ENCODE results near the gene RPS16.
A peak's percentile ranks its signal among the peaks of the same experiment; 100 is the strongest.

Gene RPS16

DNA sequence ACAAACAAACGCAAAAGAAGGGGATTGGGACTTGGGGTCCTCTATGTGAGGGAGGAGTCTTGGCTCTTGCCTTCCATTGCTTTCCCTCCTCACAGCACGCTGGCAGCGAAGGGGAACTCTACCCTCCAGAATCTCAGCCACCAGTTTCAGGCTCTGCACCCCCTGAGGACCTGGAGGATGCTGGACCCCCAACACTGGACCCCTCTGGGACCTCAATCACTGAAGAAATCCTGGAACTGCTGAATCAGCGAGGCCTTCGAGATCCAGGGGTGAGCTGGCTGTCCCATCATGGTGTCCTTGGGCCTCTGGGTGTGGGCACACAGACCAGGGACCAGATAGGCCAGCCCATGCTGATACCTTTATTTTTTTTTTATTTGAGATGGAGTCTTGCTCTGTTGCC is 13.7 kb downstream of the RPS16 start:
- Histone ChIP-seq H3K36me3 (ENCODE audit: control insufficient read depth, insufficient read depth, low read length) (peaks cover 51% of the 10 kb centered on the region), H3K27ac (ENCODE audit: insufficient read depth, low read depth, low read length, poor library complexity, severe bottlenecking) (no peak overlapping the region), H3K9me3 (ENCODE audit: control insufficient read depth, low read length) (no peaks in the 10 kb centered on the region), H3K27me3 (ENCODE audit: control insufficient read depth, insufficient read depth, low read length, poor library complexity, severe bottlenecking) (no peaks in the 10 kb centered on the region), H3K4me3 (ENCODE audit: insufficient read depth, low read depth, low read length) (no peak overlapping the region), H3K4me1 (ENCODE audit: control insufficient read depth, insufficient read depth, low read length) (peaks cover 6% of the 10 kb centered on the region)
- WGBS, 2 experiments = 92 to 93% methylated on average over 5 of the region's 5 CpGs

DNA sequence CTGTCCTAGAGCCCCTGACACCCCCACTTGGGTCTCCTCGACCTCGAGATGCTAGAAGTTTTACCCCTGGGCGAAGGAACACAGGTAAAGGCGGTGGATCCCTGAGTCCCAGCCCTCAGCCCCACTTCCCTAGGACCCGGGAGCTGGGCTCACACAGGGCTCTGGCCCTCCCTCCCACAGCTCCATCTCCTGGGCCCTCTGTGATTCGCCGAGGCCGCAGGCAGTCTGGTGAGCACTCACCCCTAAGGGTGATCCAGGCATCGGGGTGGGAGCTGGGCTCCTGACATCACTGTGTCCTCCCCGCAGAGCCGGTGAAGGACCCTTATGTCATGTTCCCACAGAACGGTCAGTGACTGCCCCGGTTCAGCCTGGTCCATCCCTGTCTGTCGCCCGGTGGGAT is 15.0 kb downstream of the RPS16 start:
- Histone ChIP-seq H3K27ac (ENCODE audit: insufficient read depth, low read depth, low read length, poor library complexity, severe bottlenecking) (no peak overlapping the region), H3K4me1 (ENCODE audit: control insufficient read depth, insufficient read depth, low read length) (peaks cover 2% of the 10 kb centered on the region)
- 95% methylated on average over 15 of the region's 15 CpGs for WGBS, 2 experiments

DNA sequence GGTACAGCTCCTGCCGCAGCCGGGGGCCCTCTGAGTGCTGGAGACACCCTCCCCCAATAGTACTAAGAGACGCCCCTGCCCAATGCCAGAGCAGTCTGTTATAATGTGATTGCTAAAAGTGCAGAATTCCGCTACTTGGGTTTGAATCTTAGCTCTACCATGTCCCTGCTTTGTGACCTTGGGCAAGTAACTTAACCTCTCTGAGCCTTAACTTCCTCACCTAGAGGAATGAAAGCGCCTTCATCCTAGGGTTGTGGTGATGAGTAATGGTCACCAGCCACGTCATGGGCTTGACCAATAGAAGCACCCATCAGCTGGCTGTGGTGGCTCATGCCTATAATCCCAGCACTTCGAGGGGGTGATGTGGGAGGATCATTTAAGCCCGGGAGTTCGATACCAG is 16.7 kb downstream of the RPS16 start:
- peaks cover 17% of the 10 kb centered on the region for H3K4me1 ChIP-seq (ENCODE audit: control insufficient read depth, insufficient read depth, low read length)
- H3K36me3 ChIP-seq (ENCODE audit: control insufficient read depth, insufficient read depth, low read length) = peaks cover 55% of the 10 kb centered on the region
- no peak overlapping the region for H3K27ac ChIP-seq (ENCODE audit: insufficient read depth, low read depth, low read length, poor library complexity, severe bottlenecking)
- no peaks in the 10 kb centered on the region for H3K27me3 ChIP-seq (ENCODE audit: control insufficient read depth, insufficient read depth, low read length, poor library complexity, severe bottlenecking)
- no peak overlapping the region for H3K4me3 ChIP-seq (ENCODE audit: insufficient read depth, low read depth, low read length)
- 89 to 90% methylated on average over 9 of the region's 9 CpGs for WGBS, 2 experiments
- H3K9me3 ChIP-seq (ENCODE audit: control insufficient read depth, low read length) = no peaks in the 10 kb centered on the region

More for the DNA sequence above, 15.0 kb downstream of the RPS16 start:
- H3K4me3 ChIP-seq (ENCODE audit: insufficient read depth, low read depth, low read length) = no peak overlapping the region
- H3K27me3 ChIP-seq (ENCODE audit: control insufficient read depth, insufficient read depth, low read length, poor library complexity, severe bottlenecking) = no peaks in the 10 kb centered on the region
- H3K9me3 ChIP-seq (ENCODE audit: control insufficient read depth, low read length) = no peaks in the 10 kb centered on the region
- peaks cover 51% of the 10 kb centered on the region for H3K36me3 ChIP-seq (ENCODE audit: control insufficient read depth, insufficient read depth, low read length)

DNA sequence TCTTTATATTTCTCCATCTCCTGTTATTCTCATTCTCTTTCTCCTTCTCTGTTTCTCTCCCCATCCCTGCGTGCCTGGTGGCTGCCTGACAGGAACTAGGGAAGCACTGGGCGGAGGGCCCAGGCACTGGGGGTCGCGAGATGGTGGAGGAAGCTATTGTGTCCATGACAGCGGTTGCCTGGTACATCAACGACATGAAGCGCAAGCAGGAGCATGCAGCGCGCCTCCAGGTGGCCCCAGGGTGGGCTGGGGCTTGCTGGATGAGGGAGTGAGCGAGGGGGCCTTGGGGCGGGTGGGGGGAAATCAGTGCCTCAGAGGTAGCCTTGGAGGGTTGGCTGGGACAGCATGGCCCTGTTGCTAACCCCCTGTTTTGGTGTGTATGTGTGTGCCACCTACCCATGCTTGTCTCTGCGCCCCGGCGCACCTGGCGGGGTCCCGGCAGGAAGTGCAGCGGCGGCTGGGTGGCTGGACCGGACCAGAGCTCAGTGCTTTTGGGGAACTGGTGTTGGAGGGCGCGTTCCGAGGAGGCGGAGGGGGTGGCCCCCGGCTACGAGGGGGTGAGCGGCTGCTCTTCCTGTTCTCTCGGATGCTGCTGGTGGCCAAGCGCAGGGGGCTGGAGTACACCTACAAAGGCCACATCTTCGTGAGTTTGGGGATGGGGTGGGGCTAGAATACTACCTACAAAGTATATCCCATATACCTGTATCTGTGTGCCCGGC is 18.1 kb downstream of the RPS16 start:
- Histone ChIP-seq H3K36me3 (ENCODE audit: control insufficient read depth, insufficient read depth, low read length) (peaks cover 43% of the 10 kb centered on the region), H3K9me3 (ENCODE audit: control insufficient read depth, low read length) (no peaks in the 10 kb centered on the region), H3K27ac (ENCODE audit: insufficient read depth, low read depth, low read length, poor library complexity, severe bottlenecking) (no peak overlapping the region), H3K27me3 (ENCODE audit: control insufficient read depth, insufficient read depth, low read length, poor library complexity, severe bottlenecking) (no peaks in the 10 kb centered on the region), H3K4me3 (ENCODE audit: insufficient read depth, low read depth, low read length) (no peak overlapping the region), H3K4me1 (ENCODE audit: control insufficient read depth, insufficient read depth, low read length) (peaks cover 17% of the 10 kb centered on the region)
- WGBS, 2 experiments = 95 to 97% methylated on average over 29 to 30 of the region's 30 CpGs

DNA sequence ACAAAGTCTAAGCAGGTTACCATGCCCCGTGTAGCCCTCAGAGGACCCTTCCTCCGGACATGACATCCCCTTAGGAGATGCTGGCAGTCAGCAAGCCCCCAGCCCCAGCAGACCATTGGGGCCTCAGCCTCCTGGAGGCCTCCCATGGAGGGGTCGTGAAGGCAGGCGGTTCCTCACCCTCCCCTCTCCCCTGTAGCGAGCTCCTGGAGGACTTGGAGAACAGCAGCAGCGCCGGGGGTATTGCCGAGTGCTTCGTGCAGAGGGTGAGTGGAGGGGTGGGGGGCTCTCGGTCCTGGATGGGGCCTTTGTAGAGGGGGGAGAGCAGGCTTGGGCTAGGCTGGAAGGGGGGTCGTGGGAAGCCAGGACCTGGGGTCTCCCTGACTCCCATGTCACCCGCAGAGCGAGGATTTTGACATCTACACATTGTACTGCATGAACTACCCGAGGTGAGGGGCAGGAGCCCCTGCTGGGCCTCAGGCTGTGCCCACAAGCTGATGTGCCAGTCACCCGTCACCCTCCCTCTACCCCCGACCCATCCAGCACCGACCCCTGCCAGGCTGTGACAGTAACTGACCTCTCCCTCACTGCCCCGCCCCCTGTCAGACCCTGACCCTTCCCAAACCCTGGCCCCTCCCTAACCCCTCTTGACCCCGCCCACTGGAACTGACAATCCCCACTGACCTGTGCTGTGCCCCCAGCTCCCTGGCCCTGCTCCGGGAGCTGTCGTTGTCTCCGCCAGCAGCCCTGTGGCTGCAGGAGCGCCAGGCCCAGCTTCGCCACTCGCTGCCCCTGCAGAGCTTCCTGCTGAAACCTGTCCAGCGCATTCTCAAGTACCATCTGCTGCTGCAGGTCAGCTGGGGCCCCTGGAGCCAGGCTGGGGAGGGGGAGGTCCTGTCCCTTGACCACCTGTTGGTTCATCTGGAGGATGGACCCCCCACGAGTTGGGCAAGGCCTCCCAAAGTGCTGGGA is 19.3 kb downstream of the RPS16 start:
- peaks cover 18% of the 10 kb centered on the region for H3K4me1 ChIP-seq (ENCODE audit: control insufficient read depth, insufficient read depth, low read length)
- H3K36me3 ChIP-seq (ENCODE audit: control insufficient read depth, insufficient read depth, low read length) = peaks cover 32% of the 10 kb centered on the region
- no peaks in the 10 kb centered on the region for H3K27me3 ChIP-seq (ENCODE audit: control insufficient read depth, insufficient read depth, low read length, poor library complexity, severe bottlenecking)
- no peak overlapping the region for H3K27ac ChIP-seq (ENCODE audit: insufficient read depth, low read depth, low read length, poor library complexity, severe bottlenecking)
- 85 to 89% methylated on average over 27 of the region's 27 CpGs for WGBS, 2 experiments
- H3K4me3 ChIP-seq (ENCODE audit: insufficient read depth, low read depth, low read length) = no peak overlapping the region
- no peaks in the 10 kb centered on the region for H3K9me3 ChIP-seq (ENCODE audit: control insufficient read depth, low read length)

DNA sequence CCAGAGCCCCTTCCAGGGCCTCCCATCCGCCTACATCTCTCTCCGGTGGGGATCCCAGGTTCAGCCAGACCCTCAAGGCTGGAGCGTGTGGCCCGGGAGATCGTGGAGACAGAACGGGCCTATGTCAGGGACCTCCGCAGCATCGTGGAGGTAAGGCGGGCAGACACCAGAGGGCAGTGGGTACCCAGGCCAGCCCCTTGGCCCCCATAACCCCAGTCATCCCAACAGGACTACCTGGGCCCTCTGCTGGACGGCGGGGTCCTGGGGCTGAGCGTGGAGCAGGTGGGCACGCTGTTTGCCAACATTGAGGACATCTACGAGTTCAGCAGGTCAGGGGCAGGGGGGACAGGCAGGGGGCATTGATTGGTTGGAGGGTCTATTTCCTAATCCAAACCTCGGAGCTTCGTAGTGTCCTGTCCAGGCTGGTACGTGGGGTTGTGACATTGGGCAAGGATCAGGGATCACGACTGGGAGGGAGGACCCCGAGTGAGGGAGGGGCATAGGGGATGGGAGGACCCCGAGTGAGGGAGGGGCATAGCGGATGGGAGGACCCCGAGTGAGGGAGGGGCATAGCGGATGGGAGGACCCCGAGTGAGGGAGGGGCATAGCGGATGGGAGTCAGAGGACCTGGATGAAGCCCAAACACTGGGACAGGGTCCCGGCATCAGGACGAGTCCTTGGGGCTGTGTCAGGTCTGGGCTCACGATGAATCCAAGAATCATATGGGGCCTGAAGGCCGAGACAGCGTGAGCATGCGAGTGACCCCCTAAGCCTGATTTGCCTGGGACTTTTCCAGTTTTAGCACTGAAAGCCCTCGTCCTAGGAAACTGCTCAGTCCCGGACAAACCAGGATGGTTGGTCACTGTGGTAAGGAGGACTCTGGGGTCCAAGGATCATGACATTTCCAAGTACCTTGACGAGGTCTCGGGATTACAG is 20.4 kb downstream of the RPS16 start:
- no peak overlapping the region for H3K27ac ChIP-seq (ENCODE audit: insufficient read depth, low read depth, low read length, poor library complexity, severe bottlenecking)
- peaks cover 29% of the 10 kb centered on the region for H3K4me1 ChIP-seq (ENCODE audit: control insufficient read depth, insufficient read depth, low read length)
- no peaks in the 10 kb centered on the region for H3K27me3 ChIP-seq (ENCODE audit: control insufficient read depth, insufficient read depth, low read length, poor library complexity, severe bottlenecking)
- no peaks in the 10 kb centered on the region for H3K9me3 ChIP-seq (ENCODE audit: control insufficient read depth, low read length)
- 82% methylated on average over 35 of the region's 35 CpGs for WGBS, 2 experiments
- peaks cover 22% of the 10 kb centered on the region for H3K36me3 ChIP-seq (ENCODE audit: control insufficient read depth, insufficient read depth, low read length)
- peak overlapping the region; percentile 91 for H3K4me3 ChIP-seq (ENCODE audit: insufficient read depth, low read depth, low read length)

DNA sequence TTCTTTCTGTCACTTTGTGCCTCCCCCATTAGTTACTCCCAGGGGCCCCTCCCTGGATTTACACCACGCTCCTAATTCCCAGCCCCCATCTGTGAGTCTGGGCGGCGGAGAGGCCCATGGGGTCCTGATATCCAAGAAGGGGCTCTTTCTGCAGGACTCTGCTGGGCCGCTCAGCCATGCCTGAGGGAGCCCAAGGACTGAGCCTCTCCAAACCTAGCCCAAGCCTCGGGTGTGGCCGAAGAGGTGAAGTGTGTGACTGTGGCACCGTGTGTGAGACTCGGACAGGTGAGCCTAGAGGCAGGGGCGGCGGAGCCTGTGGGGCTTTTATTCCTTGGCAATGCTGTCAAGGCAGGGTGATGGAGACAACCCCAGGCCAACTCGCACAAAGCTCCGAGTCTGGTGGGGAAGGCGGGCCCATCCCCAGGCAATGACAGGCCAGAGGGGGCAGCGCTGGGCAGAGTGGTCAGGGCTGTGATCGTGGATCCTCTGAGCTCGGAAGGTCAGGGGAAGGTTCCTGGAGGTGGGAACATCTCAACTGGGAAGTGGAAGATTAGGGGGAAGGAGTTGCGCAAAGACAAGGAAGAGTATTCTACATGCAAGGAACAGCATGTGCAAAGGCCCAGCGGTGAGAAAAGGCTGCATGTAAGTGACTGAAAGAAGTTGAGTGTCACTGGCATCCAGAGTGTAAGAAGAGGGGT is 21.7 kb downstream of the RPS16 start:
- H3K4me3 ChIP-seq (ENCODE audit: insufficient read depth, low read depth, low read length) = peak overlapping the region; percentile 91
- no peaks in the 10 kb centered on the region for H3K9me3 ChIP-seq (ENCODE audit: control insufficient read depth, low read length)
- peaks cover 17% of the 10 kb centered on the region for H3K36me3 ChIP-seq (ENCODE audit: control insufficient read depth, insufficient read depth, low read length)
- no peaks in the 10 kb centered on the region for H3K27me3 ChIP-seq (ENCODE audit: control insufficient read depth, insufficient read depth, low read length, poor library complexity, severe bottlenecking)
- H3K4me1 ChIP-seq (ENCODE audit: control insufficient read depth, insufficient read depth, low read length) = peaks cover 32% of the 10 kb centered on the region
- WGBS, 2 experiments = 21 to 22% methylated on average over 18 of the region's 18 CpGs
- H3K27ac ChIP-seq (ENCODE audit: insufficient read depth, low read depth, low read length, poor library complexity, severe bottlenecking) = peak overlapping the region; percentile 85

DNA sequence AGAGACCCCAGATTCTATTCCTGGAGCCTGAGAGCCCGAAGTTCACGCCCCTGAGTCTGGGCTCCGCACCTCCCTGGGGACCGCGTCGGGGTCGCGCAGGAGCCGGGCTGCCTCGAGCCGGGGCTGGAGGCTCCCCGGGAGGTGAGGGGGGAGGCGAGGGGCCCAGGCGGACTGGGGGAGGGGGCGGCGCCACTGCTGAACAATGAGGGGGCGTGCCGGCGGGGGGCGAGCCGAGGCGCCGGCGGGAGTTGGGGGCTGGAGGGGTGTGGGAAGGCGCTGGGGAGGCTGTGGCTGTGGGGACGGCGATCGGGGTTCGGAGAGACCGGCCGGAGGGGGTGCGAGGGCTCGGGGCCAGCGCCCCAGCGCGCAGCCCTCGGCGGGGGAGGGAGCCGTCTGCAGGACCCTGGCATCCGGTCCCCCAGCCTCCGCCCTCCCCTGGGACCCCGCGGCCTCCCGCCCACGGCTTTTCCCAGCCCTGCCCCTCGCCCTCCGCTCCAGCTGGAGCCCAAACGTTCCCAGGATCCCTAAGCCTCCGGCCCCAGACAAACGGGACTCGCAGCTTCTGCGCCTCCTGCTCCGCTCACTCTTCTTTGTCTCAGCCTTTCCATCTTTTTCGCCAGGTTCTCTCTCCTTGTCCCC is 22.4 kb downstream of the RPS16 start:
- Histone ChIP-seq H3K4me1 (ENCODE audit: control insufficient read depth, insufficient read depth, low read length) (peaks cover 32% of the 10 kb centered on the region), H3K27me3 (ENCODE audit: control insufficient read depth, insufficient read depth, low read length, poor library complexity, severe bottlenecking) (no peaks in the 10 kb centered on the region), H3K36me3 (ENCODE audit: control insufficient read depth, insufficient read depth, low read length) (peaks cover 10% of the 10 kb centered on the region), H3K4me3 (ENCODE audit: insufficient read depth, low read depth, low read length) (peak overlapping the region; percentile 91), H3K9me3 (ENCODE audit: control insufficient read depth, low read length) (no peaks in the 10 kb centered on the region), H3K27ac (ENCODE audit: insufficient read depth, low read depth, low read length, poor library complexity, severe bottlenecking) (peak overlapping the region; percentile 85)
- 0 to 1% methylated on average over 54 of the region's 54 CpGs for WGBS, 2 experiments

DNA sequence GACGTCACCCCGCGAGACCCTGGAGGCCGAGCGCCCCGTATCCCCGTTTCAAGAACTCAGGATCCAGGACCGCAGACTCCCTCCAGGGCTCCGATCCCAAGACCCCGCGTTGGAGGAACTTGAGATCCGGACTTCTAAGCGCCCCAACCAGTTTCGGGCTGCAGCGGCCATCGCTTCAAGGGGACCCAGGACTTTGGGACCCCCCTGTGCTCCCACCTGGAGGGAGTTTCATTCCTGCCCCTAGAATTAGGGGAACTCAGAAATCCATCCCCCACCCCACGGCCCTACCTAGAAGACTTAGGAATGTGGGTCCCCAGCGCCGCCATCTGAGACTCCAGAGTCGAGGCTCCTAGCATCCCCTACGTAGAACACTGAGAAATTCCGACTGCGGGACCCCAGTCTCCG is 22.9 kb downstream of the RPS16 start:
- WGBS, 2 experiments = 0% methylated on average over 24 of the region's 24 CpGs
- no peaks in the 10 kb centered on the region for H3K9me3 ChIP-seq (ENCODE audit: control insufficient read depth, low read length)
- peak overlapping the region; percentile 91 for H3K4me3 ChIP-seq (ENCODE audit: insufficient read depth, low read depth, low read length)
- H3K27ac ChIP-seq (ENCODE audit: insufficient read depth, low read depth, low read length, poor library complexity, severe bottlenecking) = peak overlapping the region; percentile 85
- H3K36me3 ChIP-seq (ENCODE audit: control insufficient read depth, insufficient read depth, low read length) = peaks cover 8% of the 10 kb centered on the region
- H3K4me1 ChIP-seq (ENCODE audit: control insufficient read depth, insufficient read depth, low read length) = peaks cover 34% of the 10 kb centered on the region
- H3K27me3 ChIP-seq (ENCODE audit: control insufficient read depth, insufficient read depth, low read length, poor library complexity, severe bottlenecking) = peaks cover 2% of the 10 kb centered on the region
